GM04503 (cell line): ENCODE data around the gene MYOM3.

Experiments used
- DNase-seq: peaks from one replicate; pipeline ENCODE4 v3.0.0-alpha.2; 2012; ENCODE audit warnings: low read depth

MYOM3 gene

DNA sequence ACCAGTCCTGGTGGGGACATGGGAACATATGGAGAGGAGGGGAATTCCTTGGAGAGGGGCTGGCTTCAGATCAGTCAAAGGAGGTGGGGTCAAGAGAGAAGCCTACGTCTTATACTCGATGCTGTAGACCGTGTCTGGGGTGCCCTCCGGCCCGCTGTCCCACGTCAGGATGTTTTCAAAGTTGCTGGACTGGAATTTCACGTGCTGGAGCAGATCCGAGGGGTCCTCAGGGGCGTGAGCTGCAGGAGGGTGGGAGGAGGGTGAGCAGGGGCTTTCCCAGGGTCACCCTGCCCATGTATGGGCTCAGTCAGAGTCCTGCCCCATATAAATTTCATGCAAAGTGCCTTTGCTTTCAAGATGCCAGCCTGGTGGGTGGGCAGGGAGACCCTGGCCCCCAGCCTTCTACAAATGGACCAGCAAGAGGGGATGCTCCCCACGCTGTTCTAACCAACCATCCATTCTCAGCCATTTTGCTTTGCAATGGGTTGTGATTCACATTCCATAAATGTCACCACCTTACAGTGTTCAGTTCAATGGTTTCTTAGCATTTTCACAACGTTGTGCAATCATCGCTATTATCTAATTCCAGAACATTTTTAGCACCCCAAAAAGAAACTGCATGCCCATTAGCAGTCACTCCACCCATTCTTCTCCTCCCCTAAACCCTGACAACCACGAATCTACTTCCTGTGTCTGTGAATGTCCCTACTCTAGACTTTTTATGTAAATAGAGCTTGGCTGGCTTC, 26.7 kb upstream of the MYOM3 start:
- no peak for DNase-seq

- DNase-seq, result no peak
Measured at GRCh38 chr1:24136956-24137539, 25.1 kb upstream of the MYOM3 start.

- DNase-seq, result no peak
Measured at GRCh38 chr1:24134376-24134775, 22.4 kb upstream of the MYOM3 start.

- DNase-seq, result no peak
Measured at GRCh38 chr1:24133819-24134218, 21.9 kb upstream of the MYOM3 start.

DNA sequence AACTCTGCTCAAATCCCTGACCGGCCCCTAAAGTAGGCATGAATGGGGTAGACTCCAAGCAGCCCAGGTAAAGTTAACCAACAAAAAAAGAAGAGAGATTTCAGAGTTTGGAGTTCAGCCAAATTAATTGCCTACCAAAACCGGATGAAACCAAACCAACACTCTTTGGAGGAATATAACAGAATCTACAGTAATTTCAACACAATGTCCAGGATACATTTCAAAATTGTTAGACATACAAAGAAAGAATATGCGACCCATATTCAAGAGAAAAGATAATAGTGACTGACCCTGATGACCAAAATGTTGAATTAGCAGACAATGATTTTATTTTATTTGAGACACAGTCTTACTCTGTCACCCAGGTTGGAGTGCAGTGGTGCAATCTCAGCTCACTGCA, 18.4 kb upstream of the MYOM3 start:
- DNase-seq, result no peak

- DNase-seq, result no peak
Measured at GRCh38 chr1:24127801-24128363, 15.9 kb upstream of the MYOM3 start.

DNA sequence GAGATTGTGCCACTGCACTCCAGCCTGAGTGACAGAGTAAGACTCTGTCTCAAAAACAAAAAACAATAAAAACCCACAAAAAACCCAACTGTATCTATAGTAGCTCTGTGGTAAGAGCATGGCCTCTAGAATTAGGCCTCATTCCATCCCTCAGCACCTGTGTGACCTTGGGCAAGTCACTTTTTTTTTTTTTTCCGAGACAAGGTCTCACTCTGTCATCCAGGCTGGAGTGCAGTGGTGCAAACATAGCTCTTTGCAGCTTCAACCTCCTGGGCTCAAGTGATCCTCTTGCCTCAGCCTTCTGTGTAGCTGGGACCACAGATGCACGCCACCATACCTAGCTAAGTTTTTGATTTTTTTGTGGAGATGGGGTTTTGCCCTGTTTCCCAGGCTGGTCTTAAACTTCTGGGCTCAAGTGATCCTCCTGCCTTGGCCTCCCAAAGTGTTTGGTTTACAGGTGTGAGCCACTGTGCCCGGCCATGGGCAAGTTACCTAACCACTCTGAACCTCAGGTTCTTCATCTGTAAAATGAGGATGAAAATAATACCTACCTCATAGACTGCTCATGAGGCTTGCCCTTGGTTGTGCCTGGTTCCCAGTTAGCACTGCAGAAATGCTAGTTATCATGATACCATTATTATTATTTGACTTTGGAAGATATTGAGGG, 15.3 kb upstream of the MYOM3 start:
- no peak for DNase-seq

GRCh38 chr1:24126672-24127023, 14.7 kb upstream of the MYOM3 start:
- DNase-seq, result no peak

DNA sequence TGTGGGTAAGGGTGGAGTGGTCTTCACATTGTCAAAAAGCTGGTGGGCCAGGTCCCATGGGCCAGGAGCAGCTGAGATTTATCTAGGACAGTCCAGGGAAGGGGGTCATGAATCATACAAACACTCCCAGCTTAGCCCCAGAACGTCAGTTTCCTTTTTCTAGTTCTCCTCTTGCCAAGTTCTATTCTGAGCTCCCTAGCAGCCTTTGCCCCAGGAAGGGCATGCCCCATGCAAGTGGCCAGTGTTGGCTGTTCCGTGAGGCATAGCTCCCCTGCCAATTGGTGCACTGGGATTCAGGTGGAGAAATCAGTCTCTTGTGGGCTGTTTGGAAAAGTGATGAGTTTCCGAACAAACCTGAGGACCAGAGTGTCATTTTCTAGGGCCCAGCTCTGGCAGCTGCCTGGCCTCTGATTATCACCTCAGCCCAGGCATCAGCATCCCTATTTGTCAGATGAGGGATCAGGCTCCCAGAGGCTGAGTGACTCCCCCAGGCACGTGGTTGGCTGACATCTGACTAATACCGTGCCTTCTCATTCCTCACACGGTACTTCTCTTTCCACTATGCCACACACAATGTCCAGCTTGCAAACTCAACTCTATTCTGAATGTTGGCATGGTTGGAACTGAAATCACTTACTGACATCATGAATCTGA, 14.2 kb upstream of the MYOM3 start:
- DNase-seq, result no peak

DNA sequence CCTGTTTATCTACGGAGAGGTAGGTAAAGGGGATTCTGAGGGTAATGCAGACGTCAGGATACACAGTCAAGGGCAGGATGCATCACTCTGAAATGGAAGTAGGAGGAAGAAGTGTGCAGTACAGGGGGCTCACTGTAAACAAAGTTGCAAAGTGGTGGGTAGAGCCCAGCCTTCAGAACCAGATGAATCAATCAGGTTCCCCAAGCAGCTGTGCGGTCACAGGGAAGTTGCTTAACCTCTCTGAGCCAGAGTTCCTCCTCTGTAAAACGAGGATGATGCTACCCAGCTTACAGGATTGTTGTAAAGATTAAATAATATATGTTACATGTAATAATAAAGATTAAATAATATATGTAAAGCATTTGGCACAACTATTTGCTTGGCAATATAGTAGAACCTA, 13.5 kb upstream of the MYOM3 start:
- no peak for DNase-seq

DNA sequence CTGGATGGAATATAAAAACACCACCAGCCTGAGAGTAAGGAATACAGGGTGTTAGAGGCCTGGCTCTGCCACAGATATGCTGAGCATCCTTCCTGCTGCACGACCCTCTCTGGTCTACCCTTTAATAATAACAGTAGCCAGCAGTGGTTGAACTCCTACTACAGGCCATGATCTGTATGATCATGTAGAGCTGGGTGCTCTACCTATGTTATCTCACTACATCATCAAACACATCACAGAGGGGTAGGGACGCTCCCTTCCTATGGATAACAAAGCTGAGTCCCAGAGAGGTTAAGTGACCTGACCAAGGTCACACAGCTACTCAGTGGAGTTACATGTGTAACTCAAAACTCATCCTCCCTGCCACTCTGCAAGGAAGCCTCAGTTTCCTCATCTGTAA, 13.0 kb upstream of the MYOM3 start:
- no peak for DNase-seq

DNA sequence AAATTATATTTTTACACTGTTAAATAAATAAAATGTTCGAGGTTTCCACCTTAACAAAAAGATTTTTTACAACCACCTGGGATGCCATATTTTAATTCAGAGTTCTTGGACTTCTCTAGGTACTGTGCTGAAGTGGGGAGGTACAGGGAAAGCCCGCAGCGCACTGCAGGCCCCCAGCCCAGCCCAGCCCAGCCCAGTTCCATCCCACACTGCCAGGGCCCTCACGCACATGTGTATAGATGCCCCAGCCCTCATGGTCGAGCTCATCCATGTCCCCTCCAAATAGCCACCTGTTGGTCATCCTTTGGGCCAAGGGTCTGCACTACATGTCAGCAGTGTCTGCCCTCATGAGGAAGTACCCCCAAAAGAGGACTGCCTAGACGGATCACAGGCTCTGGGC, 11.7 kb upstream of the MYOM3 start:
- DNase-seq, result no peak

- no peak for DNase-seq
Measured at GRCh38 chr1:24122776-24123175, 10.8 kb upstream of the MYOM3 start.

GRCh38 chr1:24121406-24121805, 9.5 kb upstream of the MYOM3 start:
- no peak for DNase-seq

DNA sequence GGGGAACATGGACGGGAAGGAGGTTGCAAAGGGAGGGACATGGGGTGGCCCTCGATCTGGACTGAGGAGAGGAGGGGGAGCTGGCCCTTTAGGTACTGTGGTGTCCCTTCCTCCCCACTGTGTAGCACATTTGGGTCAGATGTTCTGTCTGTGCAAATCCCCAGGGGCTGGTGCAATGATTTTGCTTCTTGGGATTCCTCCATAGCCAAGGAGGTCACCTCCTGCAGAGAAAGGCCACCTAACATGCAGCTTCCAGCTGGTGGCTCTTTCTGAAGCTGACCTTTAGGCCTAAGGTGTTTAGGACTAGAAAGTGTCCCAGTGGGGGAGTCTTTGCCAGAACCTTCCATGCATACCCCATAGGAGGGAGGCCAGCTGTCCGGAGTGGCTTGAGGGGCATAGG, 9.0 kb upstream of the MYOM3 start:
- DNase-seq, result no peak

DNA sequence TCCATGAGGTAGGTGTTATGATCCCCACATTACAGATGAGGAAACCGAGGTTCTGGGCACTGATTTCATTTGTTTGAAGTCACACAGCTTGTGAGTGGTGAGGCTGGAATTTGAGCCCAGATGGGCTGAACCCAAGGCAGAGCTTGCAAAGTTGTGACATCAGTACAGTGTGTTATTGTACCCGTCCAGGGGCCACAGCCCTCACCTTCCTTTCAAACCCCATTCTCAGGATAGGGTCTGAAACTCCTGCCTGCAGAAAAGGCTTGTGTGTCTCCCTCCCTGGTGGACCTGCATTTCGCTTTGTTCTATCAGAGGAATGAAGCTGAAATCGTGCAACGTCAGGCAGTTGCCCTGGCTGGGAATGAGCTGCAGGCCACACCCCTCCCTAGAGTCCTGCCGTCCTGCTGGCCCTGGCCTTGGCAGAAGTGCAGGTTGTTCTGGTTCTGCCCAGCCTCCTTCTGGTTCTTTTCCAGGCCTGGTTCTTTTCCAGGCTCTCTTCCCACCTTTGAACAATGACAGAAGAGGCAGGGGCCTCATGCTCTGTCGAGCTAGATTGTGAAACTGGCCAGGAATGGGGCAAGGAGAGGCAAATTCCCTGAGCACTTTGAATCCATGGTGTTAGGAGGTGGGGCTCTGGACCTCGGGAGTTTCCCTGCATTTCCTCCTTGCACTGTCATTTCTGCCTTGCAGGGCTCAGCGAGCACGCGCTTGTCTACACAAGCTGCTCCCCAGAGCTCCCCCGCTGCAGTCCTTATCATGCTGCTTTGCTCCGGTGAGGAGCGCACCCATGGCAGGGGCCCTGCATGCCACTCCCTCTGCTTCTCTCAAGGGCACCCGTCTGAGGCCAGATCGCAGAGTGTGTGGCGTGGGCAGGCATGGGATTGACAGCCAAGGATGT, 8.2 kb upstream of the MYOM3 start:
- DNase-seq, result no peak

GRCh38 chr1:24119489-24119858, 7.5 kb upstream of the MYOM3 start:
- DNase-seq, result no peak

- DNase-seq, result no peak
Measured at GRCh38 chr1:24118410-24119242, 6.7 kb upstream of the MYOM3 start.

GRCh38 chr1:24117722-24118409, 5.9 kb upstream of the MYOM3 start:
- no peak for DNase-seq

- DNase-seq, result no peak
Measured at GRCh38 chr1:24117132-24117531, 5.2 kb upstream of the MYOM3 start.
